Lung microvascular endothelial cell (primary cell): ENCODE measurements around the gene RBP7. TPM values are rescaled to one million over a fixed set of nuclear protein-coding genes. Genes with fewer than 3 reads are reported as not detected.
A peak's percentile ranks its signal among the peaks of the same experiment; 100 is the strongest.

Source experiments
- DNase-seq, 2 donors: peaks; one replicate each; pipeline versions ENCODE4 v3.0.0 to v3.0.0-alpha.2; 2010; ENCODE audit warnings: low read depth in 2 of 2
- total RNA-seq: library from RNA; depleted of rRNA; stranded (reverse); fragments of >200 nt; gene quantifications from 2 replicates; pipeline ENCODE4 v1.2.1, GENCODE V29; 2014

Gene RBP7
- total RNA-seq, 1 donor from 2014 or later, result not detected

DNA sequence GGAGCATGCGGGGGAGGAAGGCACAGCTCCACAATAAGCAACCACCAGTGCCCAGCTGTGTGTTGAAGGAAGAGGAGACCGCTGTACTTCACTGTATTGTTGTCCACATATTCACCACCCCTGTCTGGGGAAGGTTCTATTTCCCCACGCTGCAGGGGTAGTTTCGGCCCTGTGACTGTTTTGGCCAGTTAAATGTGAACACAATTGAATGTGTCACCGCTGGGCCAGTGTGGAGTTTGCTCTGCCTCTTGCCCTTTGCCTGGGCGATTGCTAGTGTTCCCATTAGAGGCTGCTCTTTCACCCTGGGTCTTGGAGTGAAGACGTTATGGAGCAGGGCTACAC lies 68.3 kb downstream of the RBP7 start:
- peak in 1 of 2 donors; percentile 70 for DNase-seq

Other genes with a start within 250 kb of the RBP7 start
- gene CLSTN1, start 173.3 kb upstream of the RBP7 start, total RNA-seq, result 47.3 and 48.6 TPM in 2 replicates
- gene CTNNBIP1, start 87.0 kb upstream of the RBP7 start, total RNA-seq, result 23.4 and 35.3 TPM in 2 replicates
- 14.6 and 18.3 TPM in 2 replicates for gene LZIC, start 53.8 kb upstream of the RBP7 start, total RNA-seq
- gene NMNAT1, start 53.8 kb upstream of the RBP7 start, total RNA-seq, result 9.6 and 13.3 TPM in 2 replicates
- gene UBE4B, start 35.7 kb downstream of the RBP7 start, total RNA-seq, result 12.7 and 13.7 TPM in 2 replicates
- 19.4 and 27.6 TPM in 2 replicates for gene KIF1B, start 213.3 kb downstream of the RBP7 start, total RNA-seq